Neutrophil (primary cell): ENCODE measurements around the gene BMPER.

Source experiments
- H3K27ac ChIP-seq: fragments of 200-600 bp; sonication (generic); 2 replicates; pipeline ENCODE4 v1.5.1; 2016; ENCODE audit warnings: mild to moderate bottlenecking, moderate library complexity
- H3K27me3 ChIP-seq: fragments of 200-600 bp; sonication (generic); 2 replicates; pipeline ENCODE4 v1.6.0; 2016; ENCODE audit warnings: mild to moderate bottlenecking
- H3K36me3 ChIP-seq: fragments of 200-600 bp; sonication (generic); 2 replicates; pipeline ENCODE4 v1.5.1; 2017
- H3K4me1 ChIP-seq, 2 experiments: fragments of 200-600 bp in 1 of 2; sonication (generic) in 1 of 2; 1 replicate in 1 of 2; 2 replicates in 1 of 2; pipeline versions ENCODE4 v1.5.1 to v1.6.1; 2013 to 2016; ENCODE audit warnings: low read depth in 1 of 2, low read length in 1 of 2, mild to moderate bottlenecking in 1 of 2, moderate library complexity in 1 of 2; ENCODE audit not compliant: control insufficient read depth in 1 of 2, insufficient read depth in 1 of 2
- H3K4me3 ChIP-seq, 2 experiments: fragments of 200-600 bp in 1 of 2; sonication (generic) in 1 of 2; 1 replicate in 1 of 2; 2 replicates in 1 of 2; pipeline ENCODE4 v1.5.1; 2013 to 2016; ENCODE audit warnings: low read depth in 1 of 2, low read length in 1 of 2, mild to moderate bottlenecking in 1 of 2, moderate library complexity in 1 of 2
- H3K9me3 ChIP-seq: fragments of 200-600 bp; sonication (generic); 2 replicates; pipeline ENCODE4 v1.5.1; 2016
- CTCF ChIP-seq: fragments of 200-600 bp; sonication (generic); IDR thresholded peaks from 2 replicates; pipeline ENCODE4 v1.5.1; 2016; ENCODE audit warnings: antibody characterized with exemption

Gene BMPER

GRCh38 chr7:33907625-33908024, 2.3 kb downstream of the BMPER start:
- Histone ChIP-seq H3K27ac (no peak overlapping the region), H3K36me3 (no peaks in the 10 kb centered on the region), H3K4me1 (peaks cover 4 to 8% of the 10 kb centered on the region in 2 experiments), H3K9me3 (no peaks in the 10 kb centered on the region), H3K27me3 (peaks cover 85% of the 10 kb centered on the region), H3K4me3 (no peak overlapping the region)
- no peak for TF ChIP-seq CTCF

GRCh38 chr7:33909318-33909717, 4.0 kb downstream of the BMPER start:
- no peak overlapping the region for H3K27ac ChIP-seq
- H3K9me3 ChIP-seq = no peaks in the 10 kb centered on the region
- H3K4me3 ChIP-seq = no peak overlapping the region
- no peaks in the 10 kb centered on the region for H3K36me3 ChIP-seq
- H3K27me3 ChIP-seq = peaks cover 69% of the 10 kb centered on the region
- no peak for TF ChIP-seq CTCF
- peaks cover 4 to 6% of the 10 kb centered on the region in 2 experiments for H3K4me1 ChIP-seq

- Histone ChIP-seq H3K27ac (no peak overlapping the region), H3K4me1 (peaks cover under 1 to 2% of the 10 kb centered on the region in 2 experiments), H3K4me3 (no peak overlapping the region), H3K27me3 (peaks cover 64% of the 10 kb centered on the region), H3K36me3 (no peaks in the 10 kb centered on the region), H3K9me3 (no peaks in the 10 kb centered on the region)
- no peak for TF ChIP-seq CTCF
Measured at GRCh38 chr7:33909755-33910154, 4.4 kb downstream of the BMPER start.

- H3K4me1 ChIP-seq = no peaks in the 10 kb centered on the region
- H3K27ac ChIP-seq = no peak overlapping the region
- H3K9me3 ChIP-seq = no peaks in the 10 kb centered on the region
Measured at GRCh38 chr7:33910756-33911155, 5.4 kb downstream of the BMPER start.

DNA sequence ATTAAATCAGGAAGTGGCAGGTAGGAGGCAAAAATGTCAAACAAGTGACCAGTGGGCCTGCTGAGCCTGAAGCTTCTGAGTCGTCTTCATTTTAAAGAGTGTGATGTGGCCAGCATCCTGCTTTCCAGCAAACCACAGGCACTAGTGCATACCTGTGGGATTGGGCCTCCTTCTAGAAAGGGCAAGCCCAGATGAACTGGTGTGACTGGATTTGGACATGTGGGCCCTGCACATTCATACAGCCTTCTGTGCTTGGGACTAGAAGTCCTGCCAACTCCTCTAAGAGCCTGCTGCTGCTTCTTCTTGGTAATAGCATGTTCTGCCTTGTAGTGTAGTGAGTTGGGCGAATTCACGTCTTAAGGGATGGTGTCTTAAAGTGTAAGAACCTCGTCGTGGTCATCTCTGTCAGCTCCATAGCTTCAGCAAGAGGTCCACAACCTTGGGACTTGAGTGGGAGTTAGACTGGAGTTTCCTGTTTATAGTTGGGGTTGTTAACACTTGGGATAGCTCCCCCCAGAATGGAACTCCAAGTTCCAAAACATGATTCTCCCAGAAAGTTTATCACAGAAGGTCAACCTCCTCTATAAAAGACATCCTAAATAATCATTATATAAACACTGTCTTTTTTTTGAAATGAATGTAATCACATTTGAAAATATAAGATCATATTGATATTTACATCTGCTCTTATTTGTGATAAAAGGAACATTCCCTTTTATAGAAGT, 11.2 kb downstream of the BMPER start:
- Histone ChIP-seq H3K27ac (no peak overlapping the region), H3K9me3 (no peaks in the 10 kb centered on the region), H3K36me3 (no peaks in the 10 kb centered on the region), H3K4me3 (no peak overlapping the region), H3K4me1 (no peaks in the 10 kb centered on the region), H3K27me3 (peaks cover 5% of the 10 kb centered on the region)
- no peak for TF ChIP-seq CTCF

More at GRCh38 chr7:33910756-33911155, 5.4 kb downstream of the BMPER start:
- H3K27me3 ChIP-seq = peaks cover 54% of the 10 kb centered on the region
- no peaks in the 10 kb centered on the region for H3K36me3 ChIP-seq
- TF ChIP-seq CTCF = no peak
- H3K4me3 ChIP-seq = no peak overlapping the region
